Right ventricle myocardium superior (tissue), 1 donor: ENCODE results near the gene GOLPH3L. TPM values are rescaled to one million over a fixed set of nuclear protein-coding genes. Genes with fewer than 3 reads are reported as not detected.
"Not testable (repeated sequence)": the region's sequence is repeated elsewhere in the genome, so short reads cannot be mapped to it uniquely, and the experiment has no call there.

Experiments
- ATAC-seq: fragments of 200-7000 bp; cut with Tn5 transposase; one replicate; pipeline ENCODE4 v1.9.1; 2020; ENCODE audit warnings: mild to moderate bottlenecking; ENCODE audit not compliant: poor library complexity
- DNase-seq: peaks from one replicate; pipeline ENCODE4 v3.0.0-alpha.2; 2020
- intact Hi-C: fragments of 100-400 bp; cut with DNase I; formaldehyde crosslinking; loops from one replicate; pipeline ENCODE4 v1.11.2; 2022
- total RNA-seq: library from RNA; stranded (reverse); fragmentation: NEBNext Ultra II Directional; extraction: Animal tissue kit (Norgen Biotek cat#: 25700); gene quantifications from one replicate; pipeline ENCODE4 v1.2.1, GENCODE V29; 2021
- donor health status: DM: no; HTN: yes; CAD: no; lungs with severe emphysema.

Gene GOLPH3L
- total RNA-seq, 1 donor from 2014 or later: 15.2 TPM

DNA sequence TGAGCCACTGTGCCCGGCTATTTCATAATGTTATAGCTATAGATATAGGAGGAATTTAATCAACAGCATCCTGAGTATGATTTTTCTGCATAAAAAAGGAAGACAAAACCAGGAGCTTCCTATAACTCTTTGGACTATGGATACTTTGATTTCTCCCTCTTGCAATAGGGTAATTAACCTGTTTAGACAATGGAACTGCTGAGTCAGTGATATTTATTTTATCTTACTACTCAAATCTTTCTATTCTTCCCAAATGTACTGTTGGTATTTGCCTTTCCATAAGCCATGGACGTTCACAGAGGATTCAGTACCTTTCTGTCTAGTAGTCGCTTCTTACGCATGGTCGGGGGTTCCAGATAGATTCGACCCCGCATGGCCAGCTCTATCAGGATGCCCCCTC lies 33.6 kb downstream of the GOLPH3L start:
- intact Hi-C loops: no loop called here
- DNase-seq (no peak), ATAC-seq (no peak)

DNA sequence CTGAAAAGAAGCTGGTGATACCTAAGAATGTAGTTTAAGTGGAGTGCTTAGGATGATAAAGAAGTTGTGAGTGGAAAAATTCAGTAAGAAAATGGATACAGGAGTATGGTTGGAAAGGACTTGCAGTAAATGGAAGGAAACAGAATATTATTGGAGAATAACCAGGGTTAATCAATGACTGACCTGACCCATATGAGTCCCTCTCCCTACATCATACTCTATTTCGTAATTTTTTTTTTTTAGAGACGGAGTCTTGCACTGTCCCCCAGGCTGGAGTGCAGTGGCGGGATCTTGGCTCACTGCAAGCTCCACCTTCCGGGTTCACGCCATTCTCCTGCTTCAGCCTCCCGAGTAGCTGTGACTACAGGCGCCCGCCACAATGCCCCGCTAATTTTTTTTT lies 34.1 kb downstream of the GOLPH3L start:
- ATAC-seq (no peak), DNase-seq (no peak)
- intact Hi-C loops: no loop called here

DNA sequence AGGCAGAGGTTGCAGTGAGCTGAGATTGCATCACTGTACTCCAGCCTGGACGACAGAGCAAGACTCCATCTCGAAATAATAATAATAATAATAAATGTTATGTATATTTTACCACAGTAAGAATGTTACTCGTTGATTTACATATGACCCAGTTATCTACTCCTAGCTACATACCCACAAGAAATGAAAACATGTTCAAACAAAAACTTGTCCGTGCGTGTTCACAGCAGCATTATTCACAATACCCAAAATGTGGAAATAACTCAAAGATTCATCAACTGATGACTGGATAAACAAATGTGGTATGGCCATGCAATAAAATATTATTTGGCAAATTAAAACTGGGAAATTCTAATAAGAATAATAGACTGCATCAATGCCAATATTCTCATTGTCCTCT lies 35.8 kb downstream of the GOLPH3L start:
- intact Hi-C loops: no loop called here
- ATAC-seq (no peak), DNase-seq (no peak)

DNA sequence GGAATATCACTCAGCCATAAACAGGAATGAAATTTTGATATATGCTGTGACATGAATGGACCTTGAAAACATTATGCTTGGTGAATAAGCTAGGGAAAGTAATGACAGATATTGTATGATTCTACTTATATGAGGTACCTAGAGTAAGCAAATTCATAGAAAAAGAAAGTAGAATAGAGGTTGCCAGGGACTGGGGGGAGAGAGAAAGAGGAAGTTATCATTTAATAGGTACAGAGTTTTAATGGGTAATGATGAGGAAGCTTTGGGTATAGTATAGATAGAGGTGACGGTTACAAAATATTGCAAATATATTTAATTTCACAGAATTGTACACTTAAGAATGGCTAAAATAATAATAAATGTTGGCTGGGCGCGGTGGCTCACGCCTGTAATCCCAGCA lies 36.4 kb downstream of the GOLPH3L start:
- DNase-seq: no peak
- intact Hi-C loops: no loop called here
- no peak for ATAC-seq

DNA sequence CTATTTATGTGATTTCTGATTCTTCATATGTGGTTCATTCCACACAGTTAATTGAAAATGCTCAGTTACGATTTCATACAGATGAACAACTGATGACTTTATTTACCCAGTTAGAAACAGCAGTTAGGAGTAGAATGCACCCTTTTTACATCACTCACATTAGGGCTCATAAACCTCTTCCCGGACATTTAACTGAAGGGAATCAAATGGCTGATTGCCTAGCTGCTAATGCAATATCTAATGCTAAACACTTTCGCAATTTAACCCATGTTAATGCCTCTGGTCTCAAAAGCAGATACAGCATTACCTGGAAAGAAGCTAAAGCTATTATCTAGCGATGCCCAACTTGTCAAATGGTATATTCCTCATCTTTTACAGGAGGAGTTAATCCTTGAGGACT lies 39.9 kb downstream of the GOLPH3L start:
- DNase-seq, intact Hi-C loops, ATAC-seq: not testable (repeated sequence)

DNA sequence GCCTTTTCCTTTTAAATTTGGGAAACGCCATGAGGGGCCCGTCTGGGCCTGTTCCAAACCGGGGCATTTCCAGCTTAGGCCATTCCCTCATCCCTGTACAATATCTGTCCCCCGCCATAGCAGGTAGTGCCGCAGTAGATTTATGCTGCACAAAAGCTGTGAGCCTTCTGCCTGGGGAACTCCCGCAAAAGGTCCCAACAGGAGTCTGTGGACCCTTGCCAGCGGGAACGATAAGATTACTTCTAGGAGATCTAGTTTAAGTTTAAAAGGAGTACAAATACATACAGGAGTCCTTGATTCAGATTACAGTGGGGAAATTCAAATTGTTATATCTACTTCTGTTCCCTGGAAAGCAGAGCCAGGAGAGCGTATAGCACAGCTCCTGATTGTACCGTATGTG lies 42.3 kb downstream of the GOLPH3L start:
- DNase-seq, intact Hi-C loops, ATAC-seq: not testable (repeated sequence)

DNA sequence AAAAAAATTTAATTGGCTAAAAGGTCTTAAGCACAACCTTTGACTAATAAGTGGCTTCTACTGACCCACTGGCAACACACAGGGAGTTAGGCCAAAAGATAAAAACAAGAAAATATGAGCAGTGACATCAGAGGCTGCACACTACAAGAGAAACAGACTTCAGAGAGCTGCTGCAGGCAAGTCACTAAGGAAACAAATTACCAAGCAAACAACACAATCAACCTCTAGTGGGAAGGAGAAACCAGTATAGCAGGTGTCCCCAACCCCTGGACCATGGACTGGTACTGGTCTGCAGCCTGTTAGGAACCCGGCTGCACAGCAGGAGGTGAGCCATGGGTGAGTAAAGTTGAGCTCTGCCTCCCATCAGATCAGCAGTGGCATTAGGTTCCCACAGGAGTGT lies 46.8 kb downstream of the GOLPH3L start:
- peak; percentile 90 for ATAC-seq
- no peak for DNase-seq
- intact Hi-C loops: no loop called here

DNA sequence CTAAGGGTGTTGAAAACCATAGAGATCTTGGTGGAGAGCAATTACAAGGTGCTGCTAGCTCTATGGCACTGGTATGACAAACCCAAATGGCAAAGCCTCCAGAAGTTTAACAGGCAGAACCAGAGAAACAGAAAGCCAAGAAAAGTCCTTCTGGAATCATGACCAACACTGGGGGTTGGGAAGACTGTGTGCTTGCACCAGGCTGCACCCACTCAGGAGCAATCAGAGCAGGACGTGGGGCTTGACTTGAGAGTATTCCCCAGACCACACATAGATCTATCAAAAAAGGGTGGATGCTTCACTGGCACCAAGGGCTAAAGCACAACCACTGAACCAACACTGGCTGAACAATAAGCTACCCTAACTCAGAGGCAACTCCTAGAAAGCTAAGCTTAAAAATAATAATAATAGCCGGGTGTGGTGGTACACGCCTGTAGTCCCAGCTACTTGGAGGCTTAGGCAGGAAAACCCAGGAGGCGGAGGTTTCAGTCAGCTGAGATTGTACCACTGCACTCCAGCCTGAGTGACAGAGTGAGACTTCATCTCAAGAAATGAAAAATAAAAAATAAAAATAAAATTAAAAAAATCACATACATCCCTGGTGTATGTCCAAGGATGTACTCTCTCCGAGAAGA lies 47.4 kb downstream of the GOLPH3L start:
- DNase-seq: no peak
- peak; percentile 26 for ATAC-seq
- intact Hi-C loops: no loop called here

DNA sequence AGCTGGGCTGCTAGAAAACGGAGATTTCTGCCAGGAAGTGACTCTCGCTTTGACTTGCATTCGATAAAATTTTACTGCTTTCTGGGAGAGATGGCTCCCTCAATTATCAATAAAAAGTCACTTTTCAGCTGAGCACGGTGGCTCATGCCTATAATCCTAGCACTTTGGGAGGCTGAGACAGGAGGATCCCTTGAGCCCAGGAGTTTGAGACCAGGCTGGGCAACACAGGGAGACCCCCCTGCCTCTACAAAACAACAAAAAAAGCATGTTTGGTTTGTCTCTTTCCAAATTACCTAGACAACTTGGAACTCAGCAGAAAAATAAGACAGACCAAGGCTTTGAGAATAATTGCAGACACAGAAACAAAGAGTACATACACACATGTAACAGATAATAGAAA lies 54.7 kb downstream of the GOLPH3L start:
- intact Hi-C loops: no loop called here
- ATAC-seq (no peak), DNase-seq (no peak)

DNA sequence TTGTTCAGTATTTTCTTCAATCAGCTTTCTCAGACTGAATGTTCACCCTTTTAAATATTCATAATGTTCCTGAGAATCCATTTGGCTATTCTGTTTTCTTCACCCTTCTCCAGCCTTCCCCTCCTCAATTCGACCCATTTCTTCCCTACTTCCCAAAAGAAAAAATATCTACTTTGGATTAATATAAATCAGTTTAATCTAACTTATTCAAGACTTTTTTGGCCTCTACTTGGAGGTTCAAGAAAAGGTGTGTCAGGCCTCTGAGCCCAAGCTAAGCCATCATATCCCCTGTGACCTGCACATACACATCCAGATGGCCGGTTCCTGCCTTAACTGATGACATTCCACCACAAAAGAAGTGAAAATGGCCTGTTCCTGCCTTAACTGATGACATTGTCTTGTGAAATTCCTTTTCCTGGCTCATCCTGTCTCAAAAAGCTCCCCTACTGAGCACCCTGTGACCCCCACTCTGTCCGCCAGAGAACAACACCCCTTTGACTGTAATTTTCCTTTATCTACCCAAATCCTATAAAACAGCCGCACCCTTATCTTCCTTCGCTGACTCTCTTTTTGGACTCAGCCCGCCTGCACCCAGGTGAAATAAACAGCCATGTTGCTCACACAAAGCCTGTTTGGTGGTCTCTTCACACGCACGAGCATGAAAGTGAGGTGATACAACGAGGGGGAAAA lies 55.7 kb downstream of the GOLPH3L start:
- DNase-seq, ATAC-seq, intact Hi-C loops: not testable (repeated sequence)

DNA sequence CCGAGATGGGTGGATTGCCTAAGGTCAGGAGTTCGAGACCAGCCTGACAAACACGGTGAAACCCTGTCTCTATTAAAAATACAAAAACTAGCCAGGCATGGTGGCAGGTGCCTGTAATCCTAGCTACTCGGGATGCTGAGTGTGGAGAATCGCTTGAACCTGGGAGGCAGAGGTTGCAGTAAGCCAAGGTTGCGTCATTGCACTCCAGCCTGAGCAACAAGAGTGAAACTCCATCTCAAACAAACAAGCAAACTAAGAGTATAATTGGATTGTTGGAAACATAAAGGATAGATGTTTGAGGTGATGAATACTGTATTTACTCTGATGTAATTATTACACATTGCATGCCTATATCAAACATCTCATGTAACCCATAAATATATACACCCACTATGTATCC lies 58.5 kb downstream of the GOLPH3L start:
- ATAC-seq, DNase-seq, intact Hi-C loops: not testable (repeated sequence)

DNA sequence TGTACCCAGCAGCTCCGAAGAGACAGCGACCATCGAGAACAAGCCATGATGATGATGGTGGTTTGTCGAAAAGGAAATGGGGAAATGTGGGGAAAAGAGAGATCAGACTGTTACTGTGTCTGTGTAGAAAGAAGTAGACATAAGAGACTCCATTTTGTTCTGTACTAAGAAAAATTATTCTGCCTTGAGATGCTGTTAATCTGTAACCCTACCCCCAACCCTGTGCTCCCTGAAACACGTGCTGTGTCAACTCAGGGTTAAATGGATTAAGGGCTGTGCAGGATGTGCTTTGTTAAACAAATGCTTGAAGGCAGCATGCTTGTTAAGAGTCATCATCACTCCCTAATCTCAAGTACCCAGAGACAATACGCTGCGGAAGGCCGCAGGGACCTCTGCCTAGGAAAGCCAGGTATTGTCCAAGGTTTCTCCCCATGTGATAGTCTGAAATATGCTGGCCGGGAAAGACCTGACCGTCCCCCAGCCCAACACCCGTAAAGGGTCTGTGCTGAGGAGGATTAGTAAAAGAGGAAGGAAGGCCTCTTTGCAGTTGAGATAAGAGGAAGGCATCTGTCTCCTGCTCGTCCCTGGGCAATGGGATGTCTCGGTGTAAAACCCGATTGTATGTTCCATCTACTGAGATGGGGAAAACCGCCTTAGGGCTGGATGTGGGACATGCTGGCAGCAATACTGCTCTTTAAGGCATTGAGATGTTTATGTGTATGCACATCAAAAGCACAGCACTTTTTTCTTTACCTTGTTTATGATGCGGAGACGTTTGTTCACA lies 61.9 kb downstream of the GOLPH3L start:
- intact Hi-C loops, ATAC-seq, DNase-seq: not testable (repeated sequence)

DNA sequence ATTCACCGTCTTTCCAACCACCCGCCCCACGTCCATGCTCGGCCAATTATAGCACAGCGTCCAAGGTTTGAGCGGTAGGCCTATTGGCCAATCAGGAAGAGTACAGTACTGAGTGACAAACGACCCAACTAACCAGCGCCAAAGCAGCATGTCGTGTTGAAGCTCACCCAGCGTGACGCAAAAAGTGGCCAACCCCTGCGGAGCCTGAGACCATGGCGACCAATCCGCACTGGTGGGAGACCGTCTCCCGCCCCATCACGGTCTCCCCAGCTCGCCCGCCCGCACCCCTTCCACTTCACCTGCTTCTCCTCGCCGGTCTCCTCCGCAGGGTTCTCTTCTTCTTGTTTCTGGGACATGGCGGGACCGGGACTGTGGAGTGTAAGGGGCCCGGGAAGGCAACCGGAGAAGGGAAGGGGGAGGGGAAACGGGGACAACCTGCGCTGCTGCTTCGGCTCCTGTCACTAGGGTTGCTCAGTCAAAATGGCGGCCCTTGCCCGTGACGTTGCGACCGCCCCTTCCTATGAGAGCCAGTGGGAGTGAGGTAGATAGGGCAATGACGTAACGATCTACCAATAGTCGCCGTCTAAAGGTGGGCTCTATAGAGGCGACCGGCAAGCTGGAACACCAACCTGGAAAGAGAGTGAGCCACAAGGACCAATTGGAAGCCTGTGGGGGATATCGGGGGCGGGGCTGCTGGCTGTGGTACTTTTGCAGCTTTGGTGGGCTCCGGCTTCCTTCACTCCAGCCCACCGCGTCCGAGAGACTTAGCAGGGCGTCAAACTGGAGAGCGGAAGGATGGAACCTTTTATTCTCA lies 67.6 kb downstream of the GOLPH3L start, which contains the start of gene ENSA:
Gene ENSA, minus strand, starts transcription at position 498 of the 814 bp plus-strand sequence. Its CDS starts 142 bp downstream, at position 356.
- ATAC-seq (peak; percentile 97), DNase-seq (peak; percentile 98)
- intact Hi-C loops: no loop called here

DNA sequence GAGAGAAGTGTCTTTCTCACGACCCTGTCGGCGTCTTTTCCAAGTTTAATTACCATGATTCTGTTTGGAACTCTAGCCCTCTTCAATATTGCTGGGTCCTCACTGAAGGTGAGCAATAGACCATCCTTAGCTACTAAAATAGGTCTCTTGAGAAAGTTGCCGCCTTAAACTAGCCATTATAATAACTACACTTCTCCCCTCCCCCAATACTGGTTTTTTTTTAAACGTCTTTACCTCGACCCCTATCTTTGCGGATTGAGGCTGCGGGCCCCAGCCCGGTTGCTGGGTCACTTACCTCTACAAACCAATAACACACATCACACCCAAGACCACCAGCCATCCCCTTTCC lies 68.2 kb downstream of the GOLPH3L start:
- DNase-seq: no peak
- ATAC-seq: no peak
- intact Hi-C loops: no loop called here

DNA sequence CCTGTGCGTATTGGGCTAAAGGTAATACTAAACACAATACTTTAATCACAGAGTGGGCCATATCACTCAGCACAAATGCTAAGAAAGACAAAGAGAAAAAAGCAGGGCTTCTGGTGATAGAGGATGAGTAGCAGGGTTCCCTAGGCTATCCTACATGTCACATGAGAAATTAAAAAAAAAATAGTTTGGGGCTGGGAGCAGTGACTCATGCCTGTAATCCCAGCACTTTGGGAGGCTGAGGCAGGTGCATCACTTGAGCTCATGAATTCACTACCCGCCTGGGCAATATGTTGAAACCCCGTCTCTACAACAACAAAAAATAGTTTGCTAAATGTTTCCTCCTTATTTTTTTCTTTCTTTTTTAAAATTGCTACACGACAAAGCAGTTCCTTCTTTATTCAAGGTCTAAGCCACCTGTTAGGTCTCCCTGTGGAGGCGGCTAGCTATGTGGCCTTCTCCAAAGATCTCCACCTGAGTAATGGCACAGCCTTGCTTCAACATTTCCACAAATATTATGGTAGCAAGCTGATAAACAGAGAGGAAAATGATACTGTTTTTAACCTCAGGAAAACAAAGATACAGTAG lies 69.0 kb downstream of the GOLPH3L start:
- no peak for DNase-seq
- no peak for ATAC-seq
- intact Hi-C loops: no loop called here

DNA sequence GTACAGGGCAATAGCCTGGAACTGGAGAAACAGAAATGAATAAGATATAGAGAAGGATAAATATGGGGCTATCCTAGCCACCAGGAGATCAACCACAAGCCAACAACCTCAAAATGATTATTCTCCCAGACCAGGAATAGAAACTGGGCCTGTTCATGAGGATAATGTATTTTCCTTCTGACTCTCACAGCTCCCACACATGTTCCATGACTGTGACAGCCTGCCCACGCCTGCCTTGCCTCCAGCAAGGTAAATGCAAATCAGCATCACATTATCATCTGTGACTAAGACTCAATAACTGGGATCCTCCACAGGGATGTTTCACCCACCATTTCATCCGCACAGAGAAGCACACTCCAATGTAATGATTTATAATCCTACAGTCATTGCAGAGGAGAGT lies 70.8 kb downstream of the GOLPH3L start:
- no peak for DNase-seq
- intact Hi-C loops: no loop called here
- no peak for ATAC-seq

DNA sequence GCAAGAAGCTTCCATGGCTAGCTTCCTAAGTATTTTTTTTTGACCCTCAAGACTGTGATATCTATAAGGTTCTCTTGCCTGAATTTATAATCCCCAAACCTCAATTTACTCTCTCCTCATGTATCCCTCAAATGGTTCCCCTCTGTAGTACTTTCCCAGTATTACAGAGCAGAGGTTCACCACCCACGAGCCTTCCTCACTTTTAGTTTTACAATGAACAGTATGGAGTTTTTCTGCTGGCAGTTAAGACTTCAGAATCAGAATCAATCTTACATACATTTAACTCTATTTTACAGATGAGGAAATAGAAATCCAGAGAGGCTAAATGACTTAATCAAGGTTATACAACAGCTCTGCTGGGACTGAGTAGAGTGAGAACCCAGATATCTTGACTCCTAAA lies 72.4 kb downstream of the GOLPH3L start:
- ATAC-seq, intact Hi-C loops, DNase-seq: not testable (repeated sequence)

DNA sequence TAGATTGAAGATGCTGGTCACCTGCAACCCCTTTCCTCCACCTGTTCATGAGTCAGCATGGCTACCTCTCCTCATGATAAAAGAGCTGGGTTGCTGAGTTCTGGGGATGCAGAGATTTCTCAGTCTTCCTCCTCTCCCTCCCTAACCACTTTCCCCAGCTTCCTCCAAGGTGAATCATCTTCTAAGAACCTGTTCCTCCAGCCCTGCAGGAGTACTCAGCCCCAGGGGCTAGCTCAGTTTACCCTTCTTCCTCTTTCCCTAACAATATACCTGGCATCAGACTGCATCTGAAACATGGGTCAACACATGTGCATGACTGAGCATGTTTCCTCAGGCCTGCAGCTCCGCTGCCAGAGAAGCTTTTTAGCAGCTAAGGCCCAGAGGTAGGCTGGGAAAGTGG lies 72.8 kb downstream of the GOLPH3L start:
- intact Hi-C loops, ATAC-seq, DNase-seq: not testable (repeated sequence)
